NCI-H2029 treated with DMSO at 0.1 percent for 48 hours (cell line): ENCODE results near the gene EIF3J.

Experiments used
- DNase-seq: peaks from one replicate; lab custom pipeline; 2025; lab: John Stamatoyannopoulos, UW

The EIF3J gene

DNA sequence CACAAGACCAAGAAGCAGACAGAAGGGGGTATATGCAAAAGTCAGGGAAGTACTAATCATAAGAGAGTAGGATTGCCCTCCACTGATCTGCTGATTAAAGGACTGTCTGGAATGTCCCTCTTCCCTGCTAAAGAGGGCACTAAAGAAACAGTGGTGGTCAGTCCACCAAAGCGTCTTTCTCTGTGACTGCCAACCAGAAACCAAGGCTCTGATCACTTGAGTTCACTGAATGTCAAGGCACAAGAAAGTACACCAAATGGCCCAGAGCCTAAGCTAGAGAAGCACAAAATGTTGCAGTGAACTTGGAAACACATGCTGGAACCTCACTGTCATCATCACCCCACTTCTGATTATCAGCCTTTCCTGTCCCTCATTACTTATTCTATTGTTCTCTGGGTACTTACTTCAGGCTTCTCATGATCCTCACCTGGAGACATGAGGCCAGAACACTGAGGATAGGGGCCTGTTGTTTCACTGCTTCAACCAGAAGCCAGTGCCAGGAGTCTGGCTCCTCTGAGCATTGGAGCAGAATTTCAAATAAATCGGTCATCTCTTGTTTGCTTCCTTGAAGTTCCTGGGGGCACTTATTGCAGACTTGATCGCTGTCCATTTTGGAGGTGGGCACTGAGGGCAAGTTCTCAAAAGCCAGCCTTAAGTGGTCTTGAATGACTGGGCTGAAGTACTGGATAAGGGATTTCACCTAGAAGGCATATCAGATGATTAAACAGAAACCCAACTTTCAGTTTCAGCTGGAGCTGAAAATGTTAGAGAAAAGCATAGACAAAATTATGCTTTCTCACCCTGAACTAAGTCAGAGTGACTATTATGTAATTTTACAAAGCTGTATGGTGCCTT, 58.9 kb downstream of the EIF3J start:
- DNase-seq, result no peak

- no peak for DNase-seq
Observed at GRCh38 chr15:44596511-44597010, 59.6 kb downstream of the EIF3J start.

DNA sequence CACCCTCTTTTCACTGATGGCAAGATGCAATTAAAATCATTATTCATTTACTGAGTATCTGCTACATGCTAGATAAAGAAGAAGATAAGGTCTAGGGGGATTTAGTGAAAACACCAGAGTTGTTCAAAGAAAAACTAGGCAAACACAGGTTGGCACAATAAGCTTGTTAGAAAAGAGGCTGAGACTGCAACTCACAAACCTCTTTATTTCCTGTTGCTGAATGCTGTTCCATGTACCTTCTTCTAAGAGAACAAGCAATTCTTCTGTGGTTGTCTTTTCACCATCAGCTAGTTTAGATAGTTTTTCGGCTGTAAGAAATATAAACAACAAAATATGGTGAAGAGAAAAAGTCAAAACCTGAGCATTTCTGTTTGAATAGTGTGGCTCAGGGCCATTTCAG, 61.1 kb downstream of the EIF3J start:
- DNase-seq, result no peak

GRCh38 chr15:44598892-44599291, 61.9 kb downstream of the EIF3J start:
- no peak for DNase-seq

DNA sequence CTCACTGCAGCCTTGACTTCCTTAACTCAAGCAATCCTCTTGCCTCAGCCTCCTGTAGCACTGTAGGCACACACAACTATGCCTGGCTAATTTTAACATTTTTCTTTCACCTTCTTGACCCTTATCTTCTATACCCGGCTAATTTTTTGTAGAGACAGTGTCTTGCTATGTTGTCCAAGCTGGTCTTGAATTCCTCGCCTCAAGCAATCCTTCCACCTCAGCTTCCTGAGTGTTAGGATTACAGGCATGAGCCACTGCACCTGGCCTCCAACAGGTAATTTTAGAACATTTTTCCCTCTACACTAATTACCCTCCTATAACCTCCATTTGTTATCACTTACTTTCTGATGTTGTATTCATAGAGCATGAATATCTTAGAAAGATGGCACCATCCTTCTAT, 66.2 kb downstream of the EIF3J start:
- DNase-seq, result no peak

DNA sequence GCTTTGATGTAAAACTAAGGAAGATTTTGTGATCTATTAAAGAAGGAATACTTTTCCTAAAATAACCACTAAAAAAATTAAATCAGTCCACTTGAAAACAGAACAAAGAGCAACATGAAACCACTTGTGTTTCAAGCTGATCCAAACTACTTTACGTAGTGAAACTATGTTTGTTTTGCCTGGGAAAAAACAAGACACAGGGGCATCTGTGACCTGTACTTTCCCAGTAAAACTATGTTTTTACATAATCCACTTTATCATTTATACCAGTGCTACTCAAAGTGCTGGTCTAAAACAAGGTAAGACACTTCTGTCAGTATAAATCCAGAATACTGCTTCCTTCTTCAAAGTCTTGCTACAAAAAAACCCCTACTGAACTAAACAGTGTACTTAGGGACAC, 69.8 kb downstream of the EIF3J start:
- no peak for DNase-seq
